ENCODE data around the gene OSBPL2. TPM values are rescaled to one million over a fixed set of nuclear protein-coding genes. Genes with fewer than 3 reads are reported as not detected.

The OSBPL2 gene
- total RNA-seq, 2 experiments from 2014 or later: 23.6 to 24.3 TPM

DNA sequence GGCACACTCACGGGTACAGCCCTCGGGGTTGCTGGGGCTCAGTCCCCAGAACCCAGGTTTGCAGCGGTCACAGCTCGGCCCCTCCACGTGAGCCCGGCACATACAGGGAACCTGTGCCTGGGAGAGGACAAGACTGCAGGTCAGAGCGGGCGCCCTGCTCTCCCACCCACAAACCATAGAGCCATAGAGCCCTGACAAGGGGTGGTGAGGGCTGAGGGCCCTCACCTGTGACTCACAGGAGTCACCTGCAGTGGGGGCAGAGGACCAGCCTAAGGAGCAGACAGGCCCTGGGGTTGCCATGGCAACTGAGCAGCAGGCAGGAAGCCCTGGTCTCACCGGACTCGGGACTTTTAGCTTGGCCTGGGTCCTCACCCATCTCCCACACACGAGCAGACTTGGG, 98.0 kb downstream of the OSBPL2 start:
- no peak overlapping the region for H3K27ac Mint-ChIP-seq
- TF ChIP-seq, protein P1, sequence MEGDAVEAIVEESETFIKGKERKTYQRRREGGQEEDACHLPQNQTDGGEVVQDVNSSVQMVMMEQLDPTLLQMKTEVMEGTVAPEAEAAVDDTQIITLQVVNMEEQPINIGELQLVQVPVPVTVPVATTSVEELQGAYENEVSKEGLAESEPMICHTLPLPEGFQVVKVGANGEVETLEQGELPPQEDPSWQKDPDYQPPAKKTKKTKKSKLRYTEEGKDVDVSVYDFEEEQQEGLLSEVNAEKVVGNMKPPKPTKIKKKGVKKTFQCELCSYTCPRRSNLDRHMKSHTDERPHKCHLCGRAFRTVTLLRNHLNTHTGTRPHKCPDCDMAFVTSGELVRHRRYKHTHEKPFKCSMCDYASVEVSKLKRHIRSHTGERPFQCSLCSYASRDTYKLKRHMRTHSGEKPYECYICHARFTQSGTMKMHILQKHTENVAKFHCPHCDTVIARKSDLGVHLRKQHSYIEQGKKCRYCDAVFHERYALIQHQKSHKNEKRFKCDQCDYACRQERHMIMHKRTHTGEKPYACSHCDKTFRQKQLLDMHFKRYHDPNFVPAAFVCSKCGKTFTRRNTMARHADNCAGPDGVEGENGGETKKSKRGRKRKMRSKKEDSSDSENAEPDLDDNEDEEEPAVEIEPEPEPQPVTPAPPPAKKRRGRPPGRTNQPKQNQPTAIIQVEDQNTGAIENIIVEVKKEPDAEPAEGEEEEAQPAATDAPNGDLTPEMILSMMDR (IDR thresholded peaks at IDR 0.05): no peak

DNA sequence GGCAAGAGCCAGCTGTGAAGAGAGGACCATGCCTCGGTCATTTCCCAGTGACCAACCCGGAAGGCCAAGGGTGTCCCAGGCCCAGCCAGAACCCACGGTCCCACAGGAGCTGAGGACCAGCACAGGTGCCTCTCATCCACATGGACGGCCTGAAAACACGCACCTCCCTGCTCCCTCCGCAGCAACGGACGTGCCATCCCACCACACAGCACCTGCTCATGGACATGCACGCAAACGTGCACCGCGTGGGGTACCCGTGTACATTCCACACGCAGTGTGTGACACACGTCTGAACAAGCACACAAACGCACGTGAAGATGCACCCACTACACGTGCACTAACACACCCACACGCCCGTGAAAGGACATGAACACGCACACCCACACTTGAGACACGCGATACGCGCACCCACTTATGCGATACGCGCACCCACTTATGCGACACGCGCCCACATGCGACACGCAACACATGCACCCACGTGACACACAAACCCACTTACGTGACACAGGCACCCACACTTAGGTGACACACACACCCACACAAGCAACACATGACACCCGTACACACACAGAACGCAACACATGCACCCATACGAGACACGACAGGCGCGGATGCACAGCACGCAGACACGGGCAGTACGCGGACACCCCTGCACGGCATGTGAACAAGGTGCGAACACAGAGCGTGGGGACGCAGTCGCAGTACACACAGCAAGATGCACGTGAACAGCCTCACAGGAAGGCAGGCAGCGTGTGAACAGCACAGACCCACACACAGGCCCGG, 98.6 kb downstream of the OSBPL2 start:
- Mint-ChIP-seq H3K27me3 (peaks cover 2% of the 10 kb centered on the region), H3K4me3 (no peak overlapping the region), H3K36me3 (ENCODE audit: low read depth) (no peaks in the 10 kb centered on the region), H3K4me1 (ENCODE audit: low read depth) (no peaks in the 10 kb centered on the region), H3K9me3 (no peaks in the 10 kb centered on the region), H3K27ac (no peak overlapping the region)
- TF ChIP-seq, protein P1 (IDR thresholded peaks at IDR 0.05): no peak
- ChIA-PET POLR2A (no interaction called here), CTCF (no interaction called here)
- DNase-seq (no peak), ATAC-seq (no peak)
- intact Hi-C loops (cut with micrococcal nuclease): no loop called here

More for the DNA sequence above, 98.0 kb downstream of the OSBPL2 start:
- Mint-ChIP-seq H3K4me3 (no peak overlapping the region), H3K4me1 (ENCODE audit: low read depth) (no peaks in the 10 kb centered on the region), H3K9me3 (no peaks in the 10 kb centered on the region), H3K27me3 (peaks cover 2% of the 10 kb centered on the region), H3K36me3 (ENCODE audit: low read depth) (no peaks in the 10 kb centered on the region)
- intact Hi-C loops (cut with micrococcal nuclease): no loop called here
- POLR2A ChIA-PET: no interaction called here
- DNase-seq: no peak
- CTCF ChIA-PET: no interaction called here
- no peak for ATAC-seq

DNA sequence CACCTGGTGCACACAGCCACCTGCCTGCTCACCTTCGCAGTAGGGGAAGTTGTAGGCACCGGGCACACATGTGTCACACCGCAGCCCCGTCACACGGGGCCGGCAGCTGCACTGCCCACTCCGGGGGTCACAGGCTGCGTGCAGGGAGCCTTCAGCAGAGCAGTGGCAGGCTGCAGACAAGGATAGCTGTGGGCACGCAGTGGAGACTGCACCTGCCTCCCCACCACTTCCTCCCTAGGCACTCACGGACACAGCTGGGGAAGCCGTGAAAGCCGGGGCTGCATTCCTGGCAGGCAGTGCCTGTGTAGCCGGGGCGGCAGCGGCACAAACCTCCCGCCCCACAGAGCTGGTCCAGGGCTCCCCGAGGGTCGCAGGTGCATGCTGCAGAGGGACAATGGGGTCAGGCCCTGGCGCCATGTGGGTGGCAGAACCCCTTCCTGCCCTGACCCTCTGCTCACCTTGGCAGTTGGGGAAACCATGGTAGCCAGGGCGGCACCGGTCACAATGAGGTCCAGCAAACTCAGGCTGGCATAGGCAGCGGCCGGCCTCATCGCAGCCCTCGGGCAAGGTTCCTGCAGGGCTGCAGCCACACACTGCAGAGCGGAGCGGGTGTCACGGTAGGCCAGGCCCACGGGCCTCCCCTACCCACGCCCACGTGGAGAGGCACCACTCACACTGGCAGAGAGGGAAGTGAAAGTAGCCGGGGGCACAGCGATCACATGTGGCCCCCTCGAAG, 99.4 kb downstream of the OSBPL2 start:
- Mint-ChIP-seq H3K27me3 (peaks cover 2% of the 10 kb centered on the region), H3K9me3 (no peaks in the 10 kb centered on the region), H3K4me1 (ENCODE audit: low read depth) (no peaks in the 10 kb centered on the region), H3K4me3 (no peak overlapping the region), H3K27ac (no peak overlapping the region), H3K36me3 (ENCODE audit: low read depth) (no peaks in the 10 kb centered on the region)
- ChIA-PET POLR2A (no interaction called here), CTCF (no interaction called here)
- TF ChIP-seq, protein P1 (IDR thresholded peaks at IDR 0.05): no peak
- no peak for ATAC-seq
- intact Hi-C loops (cut with micrococcal nuclease): no loop called here
- no peak for DNase-seq

DNA sequence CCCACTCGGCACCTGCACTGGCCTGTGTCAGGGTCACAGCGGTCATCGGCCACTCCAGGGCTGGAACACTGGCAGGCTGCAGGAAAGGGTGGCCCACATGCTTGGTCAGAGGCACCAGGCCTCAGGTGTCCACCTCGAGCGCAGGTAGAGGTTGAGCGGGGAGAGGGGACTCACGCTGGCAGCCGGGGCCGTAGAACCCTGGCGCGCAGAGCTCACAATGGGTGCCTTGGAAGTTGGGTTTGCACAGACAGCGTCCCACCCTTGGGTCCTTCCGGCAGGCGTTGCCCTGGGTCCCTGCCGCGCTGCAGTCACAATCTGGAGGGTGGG, 99.9 kb downstream of the OSBPL2 start:
- intact Hi-C loops (cut with micrococcal nuclease): no loop called here
- Mint-ChIP-seq H3K36me3 (ENCODE audit: low read depth) (no peaks in the 10 kb centered on the region), H3K27me3 (peaks cover 2% of the 10 kb centered on the region), H3K4me1 (ENCODE audit: low read depth) (no peaks in the 10 kb centered on the region), H3K4me3 (no peak overlapping the region), H3K27ac (no peak overlapping the region), H3K9me3 (no peaks in the 10 kb centered on the region)
- CTCF ChIA-PET: no interaction called here
- POLR2A ChIA-PET: no interaction called here
- DNase-seq (no peak), ATAC-seq (no peak)
- TF ChIP-seq, protein P1 (IDR thresholded peaks at IDR 0.05): no peak

DNA sequence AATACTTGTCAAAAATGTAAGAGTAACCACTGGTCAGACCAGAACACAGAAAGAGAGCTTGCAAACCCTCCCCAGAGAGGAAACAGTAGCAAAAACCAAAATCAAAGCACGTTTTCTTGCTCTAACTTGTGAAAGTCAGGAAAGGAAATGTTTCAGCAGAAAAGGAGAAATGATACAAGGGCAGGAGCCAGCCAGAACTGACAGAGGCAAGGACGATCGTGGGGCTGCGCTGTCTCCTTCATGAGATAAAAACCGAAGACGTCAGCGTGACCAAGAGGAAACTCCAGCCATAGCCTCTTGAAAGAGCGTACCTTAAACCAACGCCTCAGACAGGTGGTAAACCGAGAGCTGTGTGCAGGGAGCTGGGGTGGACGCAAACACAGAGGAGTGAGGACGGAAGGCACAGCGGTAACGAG, 101.3 kb downstream of the OSBPL2 start:
- ChIA-PET POLR2A (no interaction called here), CTCF (no interaction called here)
- peaks cover 2% of the 10 kb centered on the region for H3K27me3 Mint-ChIP-seq

More for the DNA sequence above, 101.3 kb downstream of the OSBPL2 start:
- DNase-seq: no peak
- Mint-ChIP-seq H3K27ac (no peak overlapping the region), H3K4me1 (ENCODE audit: low read depth) (no peaks in the 10 kb centered on the region), H3K36me3 (ENCODE audit: low read depth) (no peaks in the 10 kb centered on the region), H3K9me3 (no peaks in the 10 kb centered on the region), H3K4me3 (no peak overlapping the region)
- intact Hi-C loops (cut with micrococcal nuclease): no loop called here
- TF ChIP-seq, protein P1 (IDR thresholded peaks at IDR 0.05): no peak
- no peak for ATAC-seq

Data from activated CD8-positive, alpha-beta T cell treated with anti-CD3 and anti-CD28 coated beads for 36 hours (primary cell).